ENCODE data around the gene MCM7. TPM values are rescaled to one million over a fixed set of nuclear protein-coding genes. Genes with fewer than 3 reads are reported as not detected.

MCM7 gene
- total and polyA plus RNA-seq, 2 of the 13 experiments (the other 11 are each of a cell fraction or from before 2014, with no cell fraction given), result 84.5 to 214 TPM

DNA sequence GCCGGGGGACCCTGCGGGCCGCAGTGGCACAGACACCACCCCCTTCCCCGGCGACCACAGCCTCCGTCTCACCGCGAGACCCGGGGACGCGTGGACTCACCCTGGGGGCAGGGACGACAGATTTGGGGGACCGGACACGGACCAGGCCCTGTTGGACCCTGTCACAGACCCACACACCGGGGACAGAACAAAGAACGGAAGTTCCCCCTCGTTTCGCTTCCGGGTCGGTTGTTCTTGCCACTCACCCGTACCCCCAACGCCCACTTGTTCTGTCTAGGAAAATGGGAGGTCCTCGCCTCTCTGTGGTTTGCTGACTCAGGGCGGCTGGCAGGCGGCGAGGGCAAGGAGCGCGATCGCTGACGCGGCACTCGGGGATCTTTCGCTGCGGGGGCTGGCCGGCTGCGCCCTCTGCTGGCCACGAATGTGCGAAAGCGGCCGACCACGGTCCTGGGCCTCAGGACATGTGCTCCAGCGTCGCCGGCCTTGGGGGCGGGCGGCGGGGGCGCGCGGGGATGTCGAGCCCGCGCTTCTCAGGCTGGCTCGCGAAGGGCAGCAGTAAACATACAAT lies 19.6 kb downstream of the MCM7 start, which contains the start of gene ZNF3 (continued):
- TF ChIP-seq, protein P1, sequence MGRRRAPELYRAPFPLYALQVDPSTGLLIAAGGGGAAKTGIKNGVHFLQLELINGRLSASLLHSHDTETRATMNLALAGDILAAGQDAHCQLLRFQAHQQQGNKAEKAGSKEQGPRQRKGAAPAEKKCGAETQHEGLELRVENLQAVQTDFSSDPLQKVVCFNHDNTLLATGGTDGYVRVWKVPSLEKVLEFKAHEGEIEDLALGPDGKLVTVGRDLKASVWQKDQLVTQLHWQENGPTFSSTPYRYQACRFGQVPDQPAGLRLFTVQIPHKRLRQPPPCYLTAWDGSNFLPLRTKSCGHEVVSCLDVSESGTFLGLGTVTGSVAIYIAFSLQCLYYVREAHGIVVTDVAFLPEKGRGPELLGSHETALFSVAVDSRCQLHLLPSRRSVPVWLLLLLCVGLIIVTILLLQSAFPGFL (CRISPR knock-in tag; IDR thresholded peaks at IDR 0.05), result no peak
- TF ChIP-seq ZNF335 (CRISPR knock-in tag; IDR thresholded peaks at IDR 0.05) (no peak), RARA (CRISPR knock-in tag; IDR thresholded peaks at IDR 0.05) (peak; percentile 71), KLF6 (CRISPR knock-in tag; IDR thresholded peaks at IDR 0.05) (peak; percentile 77), IKZF1 (IDR thresholded peaks at IDR 0.05) (no peak), FOXA3 (CRISPR knock-in tag; IDR thresholded peaks at IDR 0.05) (peak; percentile 80), EP300 (IDR thresholded peaks at IDR 0.05; ENCODE audit: low read depth in 2 of 2, low read length in 2 of 2) (peak in 1 of 2 experiments; percentile 46; a peak in 2 of 4 replicates), EP300 (CRISPR knock-in tag; IDR thresholded peaks at IDR 0.05; ENCODE audit: borderline replicate concordance) (peak; percentile 68; the same call in 1 of the 2 replicates), SAP130 (CRISPR knock-in tag; IDR thresholded peaks at IDR 0.05; ENCODE audit: low read depth) (peak; percentile 97), ZNF34 (CRISPR knock-in tag; IDR thresholded peaks at IDR 0.05; ENCODE audit: borderline replicate concordance) (no peak), ATF7 (IDR thresholded peaks at IDR 0.05) (no peak), ATF7 (CRISPR knock-in tag; IDR thresholded peaks at IDR 0.05) (peak; percentile 43; the same call in 1 of the 2 replicates), CBX1 (IDR thresholded peaks at IDR 0.05; ENCODE audit: low read depth) (peak; percentile 71), SYNCRIP (IDR thresholded peaks at IDR 0.05; ENCODE audit: insufficient read depth, low read depth, low read length) (no peak), NR3C1 (CRISPR knock-in tag; IDR thresholded peaks at IDR 0.05) (no peak), ZSCAN25 (CRISPR knock-in tag; IDR thresholded peaks at IDR 0.05) (no peak; the same call in none of the 2 replicates), ZNF225 (CRISPR knock-in tag; IDR thresholded peaks at IDR 0.05) (peak; percentile 75; the same call in 1 of the 2 replicates), HES4 (CRISPR knock-in tag; IDR thresholded peaks at IDR 0.05; ENCODE audit: borderline replicate concordance) (peak; percentile 69; the same call in 1 of the 2 replicates), ZNF296 (CRISPR knock-in tag; conservative IDR thresholded peaks at IDR 0.05) (no peak)
- TF ChIP-seq, protein P2, sequence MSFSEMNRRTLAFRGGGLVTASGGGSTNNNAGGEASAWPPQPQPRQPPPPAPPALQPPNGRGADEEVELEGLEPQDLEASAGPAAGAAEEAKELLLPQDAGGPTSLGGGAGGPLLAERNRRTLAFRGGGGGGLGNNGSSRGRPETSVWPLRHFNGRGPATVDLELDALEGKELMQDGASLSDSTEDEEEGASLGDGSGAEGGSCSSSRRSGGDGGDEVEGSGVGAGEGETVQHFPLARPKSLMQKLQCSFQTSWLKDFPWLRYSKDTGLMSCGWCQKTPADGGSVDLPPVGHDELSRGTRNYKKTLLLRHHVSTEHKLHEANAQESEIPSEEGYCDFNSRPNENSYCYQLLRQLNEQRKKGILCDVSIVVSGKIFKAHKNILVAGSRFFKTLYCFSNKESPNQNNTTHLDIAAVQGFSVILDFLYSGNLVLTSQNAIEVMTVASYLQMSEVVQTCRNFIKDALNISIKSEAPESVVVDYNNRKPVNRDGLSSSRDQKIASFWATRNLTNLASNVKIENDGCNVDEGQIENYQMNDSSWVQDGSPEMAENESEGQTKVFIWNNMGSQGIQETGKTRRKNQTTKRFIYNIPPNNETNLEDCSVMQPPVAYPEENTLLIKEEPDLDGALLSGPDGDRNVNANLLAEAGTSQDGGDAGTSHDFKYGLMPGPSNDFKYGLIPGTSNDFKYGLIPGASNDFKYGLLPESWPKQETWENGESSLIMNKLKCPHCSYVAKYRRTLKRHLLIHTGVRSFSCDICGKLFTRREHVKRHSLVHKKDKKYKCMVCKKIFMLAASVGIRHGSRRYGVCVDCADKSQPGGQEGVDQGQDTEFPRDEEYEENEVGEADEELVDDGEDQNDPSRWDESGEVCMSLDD (CRISPR knock-in tag; IDR thresholded peaks at IDR 0.05; ENCODE audit: borderline replicate concordance), result peak; percentile 95
- TF ChIP-seq, protein P3, sequence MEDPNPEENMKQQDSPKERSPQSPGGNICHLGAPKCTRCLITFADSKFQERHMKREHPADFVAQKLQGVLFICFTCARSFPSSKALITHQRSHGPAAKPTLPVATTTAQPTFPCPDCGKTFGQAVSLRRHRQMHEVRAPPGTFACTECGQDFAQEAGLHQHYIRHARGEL (CRISPR knock-in tag; IDR thresholded peaks at IDR 0.05), result peak; percentile 77; the same call in 1 of the 2 replicates
- TF ChIP-seq, protein P4, sequence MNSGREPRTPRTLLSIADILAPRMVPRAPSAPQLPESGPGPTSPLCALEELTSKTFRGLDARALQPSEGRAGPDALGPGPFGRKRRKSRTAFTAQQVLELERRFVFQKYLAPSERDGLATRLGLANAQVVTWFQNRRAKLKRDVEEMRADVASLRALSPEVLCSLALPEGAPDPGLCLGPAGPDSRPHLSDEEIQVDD (CRISPR knock-in tag; IDR thresholded peaks at IDR 0.05; ENCODE audit: borderline replicate concordance), result no peak
- TF ChIP-seq, protein P5, sequence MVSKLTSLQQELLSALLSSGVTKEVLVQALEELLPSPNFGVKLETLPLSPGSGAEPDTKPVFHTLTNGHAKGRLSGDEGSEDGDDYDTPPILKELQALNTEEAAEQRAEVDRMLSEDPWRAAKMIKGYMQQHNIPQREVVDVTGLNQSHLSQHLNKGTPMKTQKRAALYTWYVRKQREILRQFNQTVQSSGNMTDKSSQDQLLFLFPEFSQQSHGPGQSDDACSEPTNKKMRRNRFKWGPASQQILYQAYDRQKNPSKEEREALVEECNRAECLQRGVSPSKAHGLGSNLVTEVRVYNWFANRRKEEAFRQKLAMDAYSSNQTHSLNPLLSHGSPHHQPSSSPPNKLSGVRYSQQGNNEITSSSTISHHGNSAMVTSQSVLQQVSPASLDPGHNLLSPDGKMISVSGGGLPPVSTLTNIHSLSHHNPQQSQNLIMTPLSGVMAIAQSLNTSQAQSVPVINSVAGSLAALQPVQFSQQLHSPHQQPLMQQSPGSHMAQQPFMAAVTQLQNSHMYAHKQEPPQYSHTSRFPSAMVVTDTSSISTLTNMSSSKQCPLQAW (CRISPR knock-in tag; IDR thresholded peaks at IDR 0.05), result peak; percentile 98

All from HepG2 (cell line).